Stimulated activated CD8-positive, alpha-beta memory T cell treated with anti-CD3 and anti-CD28 coated beads, Interleukin-2, amount 100 ng/mL, for 48 hours (primary cell): ENCODE results near the gene INO80E.
"Not testable (repeated sequence)": the region's sequence is repeated elsewhere in the genome, so short reads cannot be mapped to it uniquely, and the experiment has no call there.

Source experiments
- DNase-seq, 2 donors: peaks; one replicate each; pipeline ENCODE4 v3.0.0-alpha.2; 2020; ENCODE audit warnings: low read depth in 2 of 2

Gene INO80E

DNA sequence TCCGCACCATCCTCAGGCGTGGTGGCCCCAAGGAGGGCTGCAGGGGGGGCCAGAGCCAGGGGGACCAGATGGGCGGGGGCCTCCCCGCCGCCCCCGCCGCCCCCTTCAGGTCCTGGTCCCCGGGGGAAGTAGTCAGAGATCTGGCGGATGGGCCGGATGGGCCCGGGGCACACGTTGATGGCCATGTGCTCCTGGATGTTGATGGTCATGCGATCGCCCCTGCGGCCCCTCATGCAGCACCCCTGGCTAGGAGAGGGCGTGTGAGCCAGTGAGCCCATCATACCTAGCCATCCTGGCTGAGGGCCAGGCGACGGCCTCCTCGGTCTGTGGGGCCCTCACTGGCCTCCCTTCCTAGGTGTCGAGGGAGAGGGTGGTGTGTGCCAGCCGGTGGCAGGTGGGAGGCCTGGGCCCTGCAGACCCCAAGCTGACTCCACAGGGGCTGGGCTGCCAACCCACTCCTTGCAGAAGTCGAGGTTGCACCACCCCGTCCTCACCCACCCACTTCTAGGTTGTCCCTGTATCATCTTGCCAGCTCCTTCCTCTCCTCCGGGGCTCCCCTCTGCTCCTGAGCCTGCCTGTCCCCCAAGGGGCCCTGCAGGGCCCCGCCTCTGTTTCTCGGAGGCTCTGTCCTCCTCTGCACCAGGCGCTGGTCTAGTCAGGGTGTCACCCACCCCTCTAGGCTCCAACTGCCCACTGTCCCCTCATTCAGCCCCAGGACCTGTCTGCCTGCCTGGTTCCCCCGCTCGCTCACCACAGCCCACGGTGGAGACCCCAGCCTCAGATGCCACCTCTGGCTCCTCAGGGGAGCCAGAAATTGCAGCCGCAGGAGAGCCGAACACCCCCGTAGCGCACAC, 14.2 kb downstream of the INO80E start:
- DNase-seq = no peak

DNA sequence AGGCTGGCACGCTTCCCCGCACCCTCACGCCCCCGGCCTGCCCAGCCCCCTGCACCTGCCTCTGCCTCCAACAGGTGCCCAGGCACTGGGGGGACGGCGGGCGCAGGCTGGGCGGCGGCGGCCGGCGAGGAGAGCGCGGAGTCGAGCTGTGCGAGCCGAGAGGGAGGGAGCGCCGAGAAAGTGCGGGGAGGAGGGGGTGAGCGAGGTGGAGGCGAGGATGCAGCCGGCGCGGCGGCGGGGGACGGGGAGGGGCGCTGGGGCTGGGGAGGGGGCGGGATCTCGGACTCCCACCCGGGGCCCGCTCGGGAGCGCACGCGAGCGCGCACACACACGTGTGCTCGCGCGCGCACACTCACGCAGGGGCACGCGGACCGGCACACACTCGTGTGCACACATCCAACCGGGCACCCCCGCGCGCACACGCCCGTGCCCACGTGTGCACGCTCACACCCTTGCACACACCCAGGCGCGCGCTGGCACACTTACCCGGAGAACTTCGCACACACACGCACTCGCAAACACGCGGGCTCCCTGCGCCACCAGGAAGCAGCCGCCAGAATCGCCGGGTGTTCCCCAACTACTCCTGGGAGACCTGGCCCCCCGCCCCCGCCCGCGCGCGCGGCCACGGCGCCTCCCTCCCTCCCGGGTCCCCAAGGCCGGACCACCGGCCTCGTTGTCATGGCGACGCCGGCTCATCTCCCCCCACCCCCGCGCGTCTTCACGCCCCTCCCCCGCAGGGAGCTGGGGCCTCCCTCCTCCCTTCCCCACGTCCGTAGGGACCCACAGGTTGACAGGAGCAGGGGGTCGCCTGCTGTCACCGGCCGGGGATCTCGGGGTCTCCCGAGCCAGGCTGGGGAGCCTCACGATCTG, 15.0 kb downstream of the INO80E start, which contains the start of gene DOC2A:
TSS of gene DOC2A (minus strand) at position 184 of the 870 bp plus-strand sequence. CDS start 805 bp downstream, outside the sequence.
- no peak for DNase-seq

DNA sequence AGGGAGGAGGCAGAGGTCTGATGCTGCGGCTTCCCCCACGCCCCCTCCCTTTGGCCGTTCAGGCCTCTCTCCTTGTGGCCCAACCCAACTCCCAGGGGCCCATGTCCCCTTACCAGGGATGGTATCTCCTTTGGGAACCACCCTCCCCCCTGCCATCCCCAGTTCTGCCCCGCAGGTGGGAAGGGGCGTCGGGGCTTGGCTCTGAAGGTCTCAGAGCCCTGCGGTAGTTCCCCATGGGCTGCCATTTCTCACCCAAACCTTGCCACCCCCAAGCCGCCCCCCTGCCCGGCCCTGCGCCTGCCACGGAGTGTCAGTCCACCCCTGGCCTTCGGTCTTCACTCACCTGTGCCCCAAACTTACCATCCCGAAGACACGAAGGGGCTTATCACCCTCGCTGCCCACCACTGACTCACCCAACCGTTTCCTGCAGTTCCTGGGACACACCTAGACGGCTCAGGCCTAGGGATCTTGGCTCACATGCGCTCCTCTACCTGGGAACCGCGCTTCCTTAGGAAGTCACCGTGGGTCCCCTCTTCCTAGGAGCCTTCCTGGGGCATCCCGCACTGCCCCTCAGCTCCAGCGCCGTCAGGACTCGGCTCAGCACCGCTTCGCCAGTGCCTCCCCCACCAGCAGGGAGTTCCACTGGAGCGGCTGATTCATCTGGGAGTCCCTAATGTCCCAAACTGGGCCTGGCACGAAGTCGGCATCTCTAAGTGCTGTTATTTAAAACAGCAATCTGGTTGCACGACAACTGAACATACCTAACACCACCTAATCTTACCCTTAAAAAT, 15.9 kb downstream of the INO80E start:
- no peak for DNase-seq

DNA sequence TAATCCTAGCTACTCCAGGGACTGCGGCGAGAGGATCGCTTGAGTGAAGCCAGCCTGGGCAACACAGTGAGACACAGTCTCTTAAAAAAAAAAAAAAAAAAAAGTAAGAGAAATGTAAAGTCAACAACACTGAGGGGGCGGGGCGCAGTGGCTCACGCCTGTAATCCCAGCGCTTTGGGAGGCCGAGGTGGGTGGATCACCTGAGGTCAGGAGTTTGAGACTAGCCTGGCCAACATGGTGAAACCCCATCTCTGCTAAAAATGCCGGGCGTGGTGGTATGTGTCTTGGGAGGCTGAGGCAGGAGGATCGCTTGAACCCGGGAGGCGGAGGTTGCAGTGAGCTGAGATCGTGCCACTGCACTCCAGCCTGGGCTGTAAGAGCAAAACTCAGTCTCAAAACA, 16.6 kb downstream of the INO80E start:
- DNase-seq = not testable (repeated sequence)

DNA sequence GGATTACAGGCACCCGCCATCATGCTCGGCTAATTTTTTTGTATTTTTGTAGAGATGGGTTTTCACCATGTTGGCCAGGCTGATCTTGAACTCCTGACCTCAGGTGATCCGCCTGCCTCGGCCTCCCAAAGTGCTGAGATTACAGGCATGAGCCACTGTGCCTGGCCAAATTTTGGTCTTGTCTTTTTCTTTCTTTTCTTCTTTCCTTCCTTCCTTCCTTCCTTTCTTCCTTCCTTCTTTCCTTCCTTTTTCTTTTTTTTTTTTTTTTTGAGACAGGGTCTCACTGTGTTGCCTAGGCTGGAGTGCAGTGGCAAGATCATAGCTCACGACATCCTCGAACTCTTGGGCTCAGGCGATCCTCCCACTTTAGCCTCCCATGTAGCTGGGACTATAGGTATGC, 19.4 kb downstream of the INO80E start:
- DNase-seq = not testable (repeated sequence)

DNA sequence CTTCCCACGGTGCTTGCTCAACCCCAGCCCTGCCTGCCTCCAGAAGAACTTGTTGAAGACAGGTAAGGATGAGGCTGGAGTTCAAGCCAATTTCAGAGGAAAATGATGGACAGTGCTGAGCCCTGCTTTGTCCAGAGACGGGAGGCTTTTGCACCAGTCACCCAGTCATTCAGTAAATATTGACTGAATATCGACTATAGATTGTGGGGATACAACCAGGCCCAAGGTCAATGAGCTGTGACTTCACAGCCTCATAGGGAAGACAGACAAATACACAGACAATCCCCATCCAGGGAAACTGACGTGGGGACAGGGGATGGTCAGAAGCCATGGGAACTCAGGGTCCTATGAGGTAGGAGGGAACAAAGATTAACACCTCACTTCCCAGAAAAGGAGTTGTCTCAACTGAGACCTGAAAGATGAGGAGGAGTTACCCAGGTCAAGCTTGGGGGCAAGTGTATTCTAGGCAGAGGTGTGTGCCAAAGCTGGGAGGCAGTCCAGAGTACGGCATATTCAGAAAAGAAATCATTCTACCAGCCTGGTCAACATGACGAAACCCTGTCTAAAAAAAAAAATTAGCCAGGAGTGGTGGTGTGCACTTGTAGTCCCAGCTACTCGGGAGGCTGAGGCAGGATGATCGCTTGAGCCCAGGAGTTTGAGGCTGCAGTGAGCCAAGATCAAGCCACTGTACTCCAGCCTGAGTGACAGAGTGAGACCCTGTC, 20.7 kb downstream of the INO80E start:
- DNase-seq = no peak

DNA sequence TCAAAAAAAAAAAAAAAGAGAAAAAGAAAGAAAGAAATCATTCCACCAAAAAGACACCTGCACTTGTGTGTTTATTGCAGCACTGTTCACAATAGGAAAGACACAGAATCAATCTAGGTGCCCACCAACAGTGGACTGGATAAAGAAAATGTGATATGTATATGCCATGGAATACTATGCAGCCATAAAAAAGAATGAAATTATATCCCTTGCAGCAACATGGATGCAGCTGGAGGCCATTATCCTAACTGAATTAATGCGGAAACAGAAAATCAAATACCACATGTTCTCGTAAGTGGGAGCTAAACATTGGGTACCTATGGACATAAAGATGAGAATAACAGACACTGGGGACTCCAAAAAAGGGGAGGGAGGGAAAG, 21.2 kb downstream of the INO80E start:
- no peak for DNase-seq

DNA sequence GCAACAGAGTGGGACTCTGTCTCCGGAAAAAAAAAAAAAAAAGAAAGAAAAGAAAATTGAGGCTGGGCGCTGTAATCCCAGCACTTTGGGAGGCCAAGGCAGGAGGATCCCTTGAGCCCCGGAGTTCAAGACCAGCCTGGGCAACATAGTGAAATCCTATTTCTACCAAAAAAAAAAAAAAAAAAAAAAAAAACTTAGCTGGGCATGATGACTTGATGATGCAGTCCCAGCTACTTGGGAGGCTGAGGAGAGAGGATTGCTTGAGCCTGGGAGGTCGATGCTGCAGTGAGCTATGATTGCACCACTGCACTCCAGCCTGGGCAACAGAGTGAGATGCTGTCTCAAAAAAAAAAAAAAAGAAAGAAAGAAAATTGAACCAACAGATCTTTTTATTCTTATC, 21.9 kb downstream of the INO80E start:
- not testable (repeated sequence) for DNase-seq

DNA sequence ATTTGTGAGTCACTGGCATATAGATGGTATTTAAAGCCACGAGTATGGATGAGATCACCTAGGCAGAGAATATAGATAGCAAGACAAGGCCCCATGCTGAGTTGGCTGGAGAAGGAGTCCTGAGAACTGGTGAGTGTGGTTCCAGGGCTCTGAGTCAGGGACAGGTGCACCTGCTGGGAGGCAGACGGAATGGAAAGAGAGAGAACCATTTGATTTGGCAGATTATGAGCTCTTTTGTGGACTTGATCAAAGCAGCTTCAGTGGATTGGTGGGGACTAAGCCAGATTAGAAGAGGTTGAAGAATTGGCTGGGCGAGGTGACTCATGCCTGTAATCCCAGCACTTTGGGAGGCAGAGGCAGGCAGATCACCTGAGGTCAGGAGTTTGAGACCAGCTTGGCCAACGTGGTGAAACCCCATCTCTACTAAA, 22.7 kb downstream of the INO80E start:
- DNase-seq = no peak

DNA sequence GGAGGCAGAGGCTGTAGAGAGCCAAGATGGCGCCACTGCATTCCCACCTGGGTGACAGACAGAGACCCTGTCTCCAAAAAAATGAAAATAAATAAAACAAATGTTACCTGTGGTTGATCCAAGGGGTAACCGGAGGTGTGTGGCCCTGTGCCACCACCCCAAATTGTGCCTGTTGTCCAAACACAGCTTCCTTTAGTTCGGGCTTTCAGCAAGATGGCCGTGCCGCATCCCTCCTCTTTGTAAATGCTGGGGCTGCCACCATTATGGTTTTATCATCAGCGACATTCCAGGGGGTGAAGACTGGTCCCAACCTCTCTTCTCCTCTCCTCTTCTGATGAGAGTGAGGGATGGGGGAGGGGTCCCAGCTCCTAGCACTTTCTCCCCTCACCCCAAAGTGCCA, 26.8 kb downstream of the INO80E start, which contains the start of gene C16orf92:
TSS of gene C16orf92 (plus strand) at position 312 of the 400 bp plus-strand sequence. CDS start 143 bp downstream, outside the sequence.
- no peak for DNase-seq

DNA sequence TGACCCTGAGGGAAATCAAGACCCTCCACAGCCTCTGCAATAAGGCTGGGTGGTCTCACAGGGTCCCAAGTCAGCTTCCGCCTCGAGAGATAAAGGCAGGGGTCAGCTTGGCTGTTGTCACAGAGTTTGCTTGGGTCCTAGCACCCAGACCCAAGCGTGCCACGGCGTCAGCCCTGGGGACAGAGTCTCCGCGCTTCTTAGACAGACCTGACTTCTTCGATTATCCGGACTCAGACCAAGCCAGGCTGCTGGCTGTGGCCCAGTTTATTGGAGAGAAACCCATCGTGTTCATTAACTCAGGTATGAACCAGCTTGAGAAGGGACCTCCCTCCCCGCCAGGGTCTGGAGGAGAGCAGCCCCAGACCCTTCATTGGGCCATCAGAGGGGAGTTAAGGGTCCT, 27.5 kb downstream of the INO80E start:
- no peak for DNase-seq

DNA sequence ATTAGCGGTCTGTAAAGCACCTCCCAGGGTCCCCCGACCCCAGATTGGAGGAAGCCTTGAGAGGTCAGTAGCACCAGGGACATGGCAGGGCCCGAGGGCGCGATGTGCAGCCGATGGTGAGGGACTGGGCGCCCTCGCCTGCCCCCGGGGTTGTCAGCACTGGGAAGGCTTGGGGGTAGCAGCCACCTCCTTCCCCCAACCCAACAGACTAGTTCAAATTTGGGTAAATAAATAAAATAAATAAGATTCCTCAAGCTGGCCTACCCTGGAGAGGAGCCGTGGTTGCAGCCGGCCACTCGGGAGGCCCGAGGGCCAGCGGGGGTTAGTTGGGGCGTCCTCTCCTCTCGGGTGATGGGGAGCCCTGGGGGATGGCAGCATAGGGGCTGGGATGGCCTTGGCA, 28.4 kb downstream of the INO80E start:
- DNase-seq = no peak

DNA sequence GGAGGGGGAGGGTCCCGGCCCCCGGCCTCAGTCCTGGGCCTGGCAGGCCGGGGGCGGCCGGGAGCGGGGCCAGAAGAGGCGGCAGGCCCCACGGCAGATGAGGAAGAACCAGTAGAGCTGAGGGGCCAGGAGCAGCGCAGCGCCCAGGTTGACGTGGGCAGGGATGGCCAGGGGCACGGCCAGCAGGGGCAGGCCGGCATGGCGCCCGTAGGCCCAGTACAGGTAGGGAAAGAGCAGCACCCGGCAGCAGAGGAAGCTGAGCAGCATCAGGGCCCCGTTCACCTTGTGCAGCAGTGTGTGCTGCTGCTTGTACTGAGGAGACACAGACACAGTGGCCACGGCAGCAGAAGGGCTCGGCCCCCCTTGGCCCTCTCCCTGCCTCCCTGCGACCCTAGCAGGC, 29.1 kb downstream of the INO80E start:
- no peak for DNase-seq

DNA sequence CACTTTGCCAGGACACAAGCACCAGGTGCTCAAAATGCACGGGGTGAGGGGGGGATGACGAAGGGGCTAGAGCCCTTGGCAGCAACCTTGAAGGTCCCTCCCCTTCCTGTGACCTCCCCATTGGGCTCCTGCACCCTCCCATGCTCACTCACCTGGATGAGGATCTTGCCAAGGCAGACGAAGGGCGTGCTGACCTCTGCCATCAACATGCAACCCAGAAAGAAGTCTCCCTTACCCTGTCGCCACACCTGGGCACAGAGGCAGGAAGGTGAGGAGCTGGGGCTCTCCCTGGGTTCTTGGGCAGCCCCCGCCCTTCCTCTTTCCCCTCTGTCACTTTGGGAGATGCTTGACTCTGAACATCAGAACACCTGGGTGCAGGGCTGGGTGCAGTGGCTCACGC, 29.5 kb downstream of the INO80E start:
- DNase-seq = no peak

DNA sequence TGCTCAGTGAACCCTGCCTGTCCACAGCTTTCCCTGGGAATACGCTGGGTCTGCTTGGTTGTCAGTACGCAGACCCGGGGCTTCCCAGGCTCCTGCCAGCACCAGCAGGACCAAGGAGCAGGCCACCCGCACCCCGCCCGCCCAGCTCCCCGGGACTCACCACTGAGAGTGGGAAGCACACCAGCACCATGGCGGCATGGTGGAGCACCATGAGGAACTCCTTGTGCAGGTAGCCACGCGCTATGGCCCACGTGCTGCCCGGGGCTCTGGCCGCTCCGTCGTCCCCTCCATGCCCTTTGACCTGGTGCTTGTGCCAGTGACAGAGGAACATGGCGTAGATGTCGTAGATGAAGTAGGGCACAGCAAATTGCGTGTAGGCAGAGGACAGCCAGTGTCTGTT, 30.4 kb downstream of the INO80E start:
- DNase-seq = no peak

DNA sequence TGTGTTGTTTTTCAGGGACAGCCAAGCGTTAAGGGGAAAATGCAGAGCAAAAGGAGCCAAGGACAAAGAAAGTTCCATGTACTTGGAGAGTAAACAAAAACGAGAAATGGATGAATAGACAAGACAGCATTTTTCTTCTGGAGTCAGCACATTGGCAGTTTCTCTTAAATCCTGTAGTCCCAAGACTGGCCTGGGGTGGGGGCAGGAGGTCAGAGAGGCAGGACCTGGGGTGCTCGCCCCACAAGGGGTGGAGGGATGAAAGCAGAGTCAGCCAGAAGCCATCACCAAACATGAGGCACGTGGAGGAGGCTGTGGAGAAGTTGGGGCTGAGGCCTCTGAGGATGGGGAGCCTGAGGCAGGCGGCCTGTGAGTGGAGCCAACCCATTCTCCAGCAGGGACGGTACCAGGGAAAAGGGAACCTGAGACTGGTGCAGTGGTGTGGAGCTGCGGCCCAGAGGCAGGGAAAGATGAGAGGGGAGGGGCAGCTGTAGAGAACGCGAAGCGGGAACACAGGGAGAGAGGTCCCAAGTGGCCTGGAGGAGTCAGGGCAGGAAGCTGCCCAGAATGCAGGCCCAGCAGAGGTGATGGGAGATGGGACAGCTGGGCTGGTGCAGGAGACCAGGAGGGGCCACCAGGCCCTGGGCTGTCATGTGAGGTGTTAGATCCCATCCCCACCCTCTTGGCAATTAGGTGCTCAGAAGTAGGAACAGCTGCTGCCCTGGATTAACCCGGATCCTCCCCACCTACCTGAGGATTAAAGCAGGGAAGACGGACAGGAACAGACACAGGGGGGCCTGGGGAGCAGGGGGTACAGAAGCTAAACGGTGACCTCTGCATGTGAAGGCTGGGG, 31.8 kb downstream of the INO80E start:
- no peak for DNase-seq

DNA sequence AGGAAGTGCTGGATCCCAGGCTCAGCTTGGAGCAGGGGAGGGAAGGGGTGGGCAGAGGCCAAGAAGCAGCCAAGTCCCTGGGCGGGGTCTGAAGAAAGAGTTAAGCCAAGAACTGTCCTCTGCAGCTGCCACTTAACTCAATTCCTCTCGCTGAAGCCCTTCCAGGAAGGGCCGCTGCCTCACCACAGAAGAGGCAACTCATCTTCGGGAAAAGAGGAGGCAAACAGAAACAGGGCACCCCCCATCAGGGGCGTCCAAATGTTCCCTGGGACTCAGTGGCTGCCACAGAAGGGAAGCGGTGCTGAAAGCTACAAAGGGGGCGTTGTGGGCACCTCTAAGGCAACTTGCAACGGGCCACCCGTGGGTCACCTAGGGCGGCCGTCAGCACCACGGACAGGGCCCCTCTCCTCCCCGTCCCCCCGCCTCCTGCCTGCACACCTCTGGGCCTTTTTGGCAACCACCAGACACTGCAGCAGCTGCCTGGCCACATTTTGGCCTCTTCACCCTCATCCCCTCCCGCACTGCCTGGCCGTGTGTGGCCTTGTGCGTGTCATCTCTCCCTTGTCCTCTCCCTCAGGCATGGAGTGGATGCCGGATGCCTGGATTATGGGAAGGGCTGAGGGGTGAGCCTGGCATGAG, 32.5 kb downstream of the INO80E start:
- no peak for DNase-seq

DNA sequence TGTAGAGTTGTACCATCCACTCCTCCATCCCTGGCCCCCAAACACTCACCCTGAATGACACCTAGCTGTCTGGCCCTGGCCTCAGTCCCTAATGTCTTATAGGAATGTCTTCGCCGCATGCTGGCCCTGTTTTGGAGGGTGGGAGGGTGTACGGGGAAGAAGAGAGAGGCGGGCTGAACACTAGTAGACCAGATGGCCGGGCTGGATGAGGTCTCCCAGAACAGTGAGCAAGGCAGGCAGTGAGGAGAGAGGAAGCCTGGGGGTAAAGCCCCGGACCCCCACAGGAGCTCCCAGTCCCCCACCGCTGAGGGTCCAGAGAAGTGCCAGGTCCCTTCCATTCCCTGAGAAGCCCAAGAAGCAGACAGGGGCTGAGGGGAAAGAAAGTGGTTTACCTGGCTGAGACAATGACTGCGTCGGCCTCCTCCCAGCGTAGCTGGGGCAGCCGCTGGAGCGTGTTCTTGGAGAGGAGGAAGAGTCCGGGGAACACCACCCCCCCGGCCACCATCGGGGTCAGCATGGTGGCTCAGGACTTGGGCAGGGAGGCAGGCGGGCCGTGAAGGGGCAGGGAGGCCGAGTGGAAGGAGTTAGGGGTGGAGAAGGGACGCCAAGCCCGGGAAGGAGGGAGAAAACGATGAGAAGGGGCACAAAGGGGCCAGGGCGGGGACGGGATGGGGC, 34.1 kb downstream of the INO80E start:
- no peak for DNase-seq

DNA sequence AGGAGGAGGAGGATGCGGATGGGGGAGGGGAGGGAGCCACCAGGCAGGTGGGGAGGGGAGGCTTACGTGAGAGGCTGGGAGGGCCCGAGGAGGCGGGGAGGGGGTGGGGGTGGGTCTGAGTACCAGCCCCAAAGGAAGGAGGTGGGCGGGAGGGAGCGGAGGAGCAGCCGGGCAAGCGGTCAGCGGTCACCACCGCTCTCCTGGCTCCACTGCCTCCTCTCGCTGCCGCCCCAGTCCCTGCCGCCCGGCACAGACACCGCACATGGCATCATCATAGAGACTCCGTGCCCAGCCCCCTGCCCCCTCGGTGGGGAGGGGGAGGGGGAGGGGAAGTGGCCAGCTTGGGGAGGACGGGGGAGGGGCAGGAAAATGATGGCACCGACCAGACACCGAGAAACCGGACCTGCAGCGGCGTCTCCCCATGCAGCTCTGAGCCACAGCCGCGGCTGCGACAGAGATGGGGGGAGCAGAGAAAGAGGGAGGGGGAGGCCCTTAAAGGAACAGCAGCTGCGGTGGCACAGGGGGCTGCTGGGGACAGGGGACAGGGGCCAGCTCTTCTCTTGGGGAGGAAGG, 34.9 kb downstream of the INO80E start, which contains the start of gene TLCD3B:
TSS of gene TLCD3B (minus strand) at position 431 of the 573 bp plus-strand sequence. CDS start 744 bp downstream, outside the sequence.
- DNase-seq = no peak
